Ovary (tissue), 9 donors: ENCODE results near the gene NAPG. TPM values are rescaled to one million over a fixed set of nuclear protein-coding genes. Genes with fewer than 3 reads are reported as not detected.

Experiments
- DNase-seq, 5 donors: peaks; one replicate each; pipeline ENCODE4 v3.0.0-alpha.2; 2019 to 2020
- H3K27ac ChIP-seq, 2 donors: fragments of 200-600 bp; one replicate each; pipeline versions ENCODE4 v1.5.1 to v1.8.0; 2019 to 2022
- H3K27me3 ChIP-seq: fragments of 200-600 bp; one replicate; pipeline ENCODE4 v1.8.0; 2022
- H3K36me3 ChIP-seq: fragments of 200-600 bp; sonication (generic); one replicate; pipeline ENCODE4 v1.5.1; 2019
- H3K4me1 ChIP-seq: one replicate; pipeline ENCODE4 v1.8.1; 2013; ENCODE audit warnings: mild to moderate bottlenecking, moderate library complexity; ENCODE audit not compliant: insufficient read depth
- H3K4me3 ChIP-seq: fragments of 200-600 bp; sonication (generic); one replicate; pipeline ENCODE4 v1.5.1; 2017
- H3K9me3 ChIP-seq, 2 donors: fragments of 200-600 bp in 1 of 2; sonication (generic) in 1 of 2; one replicate each; pipeline versions ENCODE4 v1.5.1 to v1.8.1; 2013 to 2019; ENCODE audit warnings: mild to moderate bottlenecking in 1 of 2, moderate library complexity in 1 of 2
- EP300 ChIP-seq: sonication (generic); formaldehyde crosslinking; IDR thresholded peaks from one replicate; pipeline ENCODE4 v1.6.1; 2017; ENCODE audit warnings: antibody characterized with exemption
- POLR2A ChIP-seq: fragments of 450-650 bp; IDR thresholded peaks from one replicate; pipeline ENCODE4 v1.6.1; 2017; ENCODE audit warnings: antibody characterized with exemption, mild to moderate bottlenecking, moderate library complexity
- WGBS, 3 donors: extraction: QIAGEN DNeasy Blood & Tissue Kit in 1 of 3; methylation state at CpG; one replicate each; pipeline versions ENCODE4 v1.1.5 to v1.1.7; 2013 to 2017; 5-methylcytosine and 5-hydroxymethylcytosine counted together
- intact Hi-C, 4 donors: fragments of 100-400 bp; cut with DNase I; formaldehyde crosslinking; loops; one replicate each; pipeline versions ENCODE4 v1.11.0 to v1.15.1; 2022 to 2023
- polyA plus RNA-seq, 2 donors: library from polyadenylated mRNA; stranded (reverse); fragments of 200-250 nt in 1 of 2; fragments of 350-450 nt in 1 of 2; fragmentation: Illumina TruSeq in 1 of 2; extraction: RNeasy Lipid Tissue Mini Kit (QIAGEN cat#74804) in 1 of 2; gene quantifications; one replicate each; pipeline ENCODE4 v1.2.3, GENCODE V29; 2013 to 2014
- total RNA-seq, 7 donors: library from RNA; depleted of rRNA in 2 of 7; stranded (reverse); fragments of >200 nt in 2 of 7; fragmentation: NEBNext Ultra II Directional in 3 of 7; extraction: Animal tissue kit (Norgen Biotek cat#: 25700) in 3 of 7; gene quantifications; one replicate each; pipeline versions ENCODE4 v1.1.0 to v1.2.4, GENCODE V29; 2016 to 2023
- TF ChIP-seq, protein P1 (sequence below), 3 donors: fragments of 450-650 bp in 2 of 3; fragments of 200-600 bp in 1 of 3; IDR thresholded peaks; one replicate each; pipeline versions ENCODE4 v1.5.1 to v1.8.0; 2016 to 2022; ENCODE audit warnings: antibody characterized with exemption in 3 of 3, mild to moderate bottlenecking in 1 of 3
- donor health status: DM: no; HTN: no; CAD: no; lungs with moderate emphysema.
- donor health status: DM: no; HTN: no; CAD: no.
- donor health status: Bipolar disorder and iron deficiency.
- donor health status: DM: yes; HTN: yes; CAD: no.
- donor health status: DM: no; HTN: no; CAD: no.
- donor health status: DM: yes; HTN: yes; CAD: no.

Gene NAPG
- total and polyA plus RNA-seq, 9 donors, result 7.9 to 25.8 (median 20.7) TPM

DNA sequence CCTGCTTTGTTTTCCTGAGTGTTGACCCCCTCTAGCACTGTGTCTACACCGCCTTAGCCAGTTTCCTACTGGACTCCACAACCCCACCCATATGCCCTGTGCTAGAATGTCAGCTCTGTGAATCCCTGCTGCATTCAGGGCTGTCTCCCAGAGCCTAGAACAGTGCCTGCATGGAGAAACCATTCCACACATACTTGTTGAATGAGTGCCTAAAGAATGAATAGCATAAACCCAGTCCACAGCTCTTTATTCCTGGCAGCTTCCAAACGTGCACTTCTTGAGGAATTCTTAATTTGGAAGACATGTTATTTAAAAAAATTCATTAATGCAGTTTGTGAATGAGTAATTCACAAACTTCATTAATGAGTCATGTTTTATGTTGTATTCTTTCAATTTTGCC, 6.5 kb upstream of the NAPG start:
- Histone ChIP-seq H3K36me3 (no peaks in the 10 kb centered on the region), H3K27ac (peak overlapping the region in 1 of 2 donors; percentile 5), H3K4me3 (no peak overlapping the region), H3K4me1 (peaks cover 4% of the 10 kb centered on the region), H3K27me3 (no peaks in the 10 kb centered on the region), H3K9me3 (no peaks in the 10 kb centered on the region)
- no peak for TF ChIP-seq POLR2A
- TF ChIP-seq, protein P1, sequence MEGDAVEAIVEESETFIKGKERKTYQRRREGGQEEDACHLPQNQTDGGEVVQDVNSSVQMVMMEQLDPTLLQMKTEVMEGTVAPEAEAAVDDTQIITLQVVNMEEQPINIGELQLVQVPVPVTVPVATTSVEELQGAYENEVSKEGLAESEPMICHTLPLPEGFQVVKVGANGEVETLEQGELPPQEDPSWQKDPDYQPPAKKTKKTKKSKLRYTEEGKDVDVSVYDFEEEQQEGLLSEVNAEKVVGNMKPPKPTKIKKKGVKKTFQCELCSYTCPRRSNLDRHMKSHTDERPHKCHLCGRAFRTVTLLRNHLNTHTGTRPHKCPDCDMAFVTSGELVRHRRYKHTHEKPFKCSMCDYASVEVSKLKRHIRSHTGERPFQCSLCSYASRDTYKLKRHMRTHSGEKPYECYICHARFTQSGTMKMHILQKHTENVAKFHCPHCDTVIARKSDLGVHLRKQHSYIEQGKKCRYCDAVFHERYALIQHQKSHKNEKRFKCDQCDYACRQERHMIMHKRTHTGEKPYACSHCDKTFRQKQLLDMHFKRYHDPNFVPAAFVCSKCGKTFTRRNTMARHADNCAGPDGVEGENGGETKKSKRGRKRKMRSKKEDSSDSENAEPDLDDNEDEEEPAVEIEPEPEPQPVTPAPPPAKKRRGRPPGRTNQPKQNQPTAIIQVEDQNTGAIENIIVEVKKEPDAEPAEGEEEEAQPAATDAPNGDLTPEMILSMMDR (IDR thresholded peaks at IDR 0.05), result no peak
- intact Hi-C loops, result loop anchor here (2.0 to 10.0 kb wide), 9 partner anchors 65 to 1377 kb away; partner anchors contain the start of gene APCDD1 (in 2 of the 4)
- no peak for DNase-seq
- 48 to 57% (median 49%) methylated on average over 2 of the region's 2 CpGs for WGBS, 3 donors

DNA sequence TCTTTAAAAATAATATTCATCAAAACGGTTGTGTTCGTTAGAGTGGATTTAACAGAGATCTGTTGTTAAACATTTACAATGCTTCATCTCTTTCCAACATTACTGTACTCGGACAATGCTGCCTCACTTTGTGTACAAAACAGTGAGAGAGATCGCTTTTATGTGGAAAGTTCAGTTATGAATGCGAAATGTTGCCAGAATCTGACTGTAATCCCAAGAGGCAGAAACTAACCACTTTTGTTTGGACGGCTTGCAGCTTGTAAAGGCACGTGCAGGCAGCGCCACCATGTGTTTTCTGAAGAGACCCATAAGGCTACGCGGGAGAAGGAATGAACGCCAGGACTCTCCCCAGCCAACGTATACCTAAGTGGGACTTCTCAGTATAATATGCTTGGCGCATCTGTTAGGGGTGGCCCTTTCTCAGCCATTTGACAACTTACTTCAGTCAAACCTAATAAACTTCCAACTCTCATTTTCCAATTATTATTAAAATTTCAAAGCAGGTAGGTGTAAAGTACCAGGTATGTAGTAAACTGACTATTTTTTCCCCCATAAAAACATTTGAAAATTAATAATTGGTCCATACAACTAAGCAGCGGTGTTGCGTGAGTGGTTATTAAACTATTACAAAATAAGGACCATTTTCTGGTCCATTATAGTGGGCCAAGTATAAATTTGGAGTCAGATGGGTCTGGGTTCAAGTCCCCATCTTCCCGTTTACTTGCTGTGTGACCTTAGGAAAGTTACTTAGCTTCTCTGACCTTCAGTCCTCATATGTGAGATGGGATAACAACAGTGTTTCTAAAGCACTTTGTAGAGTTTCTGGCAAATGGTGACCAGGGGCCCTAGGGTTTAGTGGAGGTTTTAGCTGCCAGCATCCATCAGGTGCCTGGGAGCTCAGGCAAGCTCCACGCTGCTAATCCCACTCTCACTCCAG, 5.6 kb upstream of the NAPG start:
- DNase-seq, result peak; percentile 82 to 93 (median 87)
- no peak overlapping the region for H3K4me3 ChIP-seq
- TF ChIP-seq, protein P1 (IDR thresholded peaks at IDR 0.05), result peak; percentile 76 to 94 (median 77)
- no peak for TF ChIP-seq EP300
- H3K27ac ChIP-seq, result no peak overlapping the region
- H3K27me3 ChIP-seq, result no peaks in the 10 kb centered on the region
- H3K36me3 ChIP-seq, result no peaks in the 10 kb centered on the region
- H3K9me3 ChIP-seq, result no peaks in the 10 kb centered on the region
- peaks cover 4% of the 10 kb centered on the region for H3K4me1 ChIP-seq
- WGBS, 3 donors, result 18 to 20% (median 20%) methylated on average over 17 of the region's 17 CpGs
- intact Hi-C loops, result loop anchor here (2.0 to 10.0 kb wide), 9 partner anchors 65 to 1378 kb away; partner anchors contain the start of gene APCDD1 (in 2 of the 4)

GRCh38 chr18:10521566-10521965, 4.3 kb upstream of the NAPG start:
- Histone ChIP-seq H3K27me3 (no peaks in the 10 kb centered on the region), H3K4me1 (peaks cover 4% of the 10 kb centered on the region), H3K9me3 (no peaks in the 10 kb centered on the region), H3K36me3 (no peaks in the 10 kb centered on the region), H3K27ac (no peak overlapping the region), H3K4me3 (no peak overlapping the region)
- WGBS, 3 donors, result 84 to 91% (median 88%) methylated on average over 8 of the region's 8 CpGs
- intact Hi-C loops, result loop anchor here in 1 of 4 donors (5.0 kb wide), 1 partner anchor 549 kb away; no protein-coding TSS in a partner anchor
- no peak for DNase-seq
- TF ChIP-seq POLR2A (no peak), EP300 (no peak)
- TF ChIP-seq, protein P1 (IDR thresholded peaks at IDR 0.05), result no peak

DNA sequence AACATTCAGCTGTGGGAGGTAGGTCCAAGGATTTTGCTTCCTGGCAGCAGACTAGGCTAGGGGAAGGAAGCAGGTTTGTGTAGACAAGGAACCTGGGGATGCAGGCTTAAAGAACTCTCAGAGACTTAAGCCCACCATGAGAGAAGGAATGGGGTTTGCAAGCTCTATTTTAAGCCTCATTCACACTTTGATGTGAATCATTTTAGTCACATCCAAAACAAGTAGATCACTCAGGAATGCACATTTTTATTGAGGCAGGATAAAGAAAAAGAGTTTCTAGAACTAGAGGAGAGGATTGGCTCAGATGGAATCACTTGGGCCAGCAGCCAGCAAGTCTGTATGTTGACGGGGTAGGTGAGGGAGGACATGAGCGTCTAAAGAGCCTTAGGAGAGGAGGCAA, 3.3 kb upstream of the NAPG start:
- Histone ChIP-seq H3K4me1 (peaks cover 7% of the 10 kb centered on the region), H3K27me3 (no peaks in the 10 kb centered on the region), H3K27ac (no peak overlapping the region), H3K4me3 (no peak overlapping the region), H3K36me3 (no peaks in the 10 kb centered on the region), H3K9me3 (no peaks in the 10 kb centered on the region)
- intact Hi-C loops, result loop anchor here in 1 of 4 donors (5.0 kb wide), 1 partner anchor 550 kb away; no protein-coding TSS in a partner anchor
- WGBS, 3 donors, result 85 to 89% (median 85%) methylated on average over 2 of the region's 2 CpGs
- no peak for DNase-seq
- no peak for TF ChIP-seq POLR2A
- TF ChIP-seq EP300, result no peak
- TF ChIP-seq, protein P1 (IDR thresholded peaks at IDR 0.05), result no peak
